OCI-LY1 (cell line): ENCODE results near the gene C9orf50.

Experiments used
- CTCF ChIP-seq: fragments of 200-600 bp; sonication (generic), shearing (Covaris generic); IDR thresholded peaks from 2 replicates; pipeline ENCODE4 v1.5.1; 2017; ENCODE audit warnings: mild to moderate bottlenecking, antibody characterized with exemption, low read length, moderate library complexity, mixed read lengths
- EZH2 ChIP-seq: fragments of 200-600 bp; sonication (generic), shearing (Covaris generic); IDR thresholded peaks from 2 replicates; pipeline ENCODE4 v1.8.0; 2017; ENCODE audit warnings: borderline replicate concordance, mixed run types, mild to moderate bottlenecking, antibody characterized with exemption, low read length, moderate library complexity, mixed read lengths

- TF ChIP-seq CTCF: no peak
- TF ChIP-seq EZH2: no peak
Observed at GRCh38 chr9:129570450-129571297, 50.2 kb downstream of the C9orf50 start.
